ENCODE measurements around the gene DACT3. TPM values are rescaled to one million over a fixed set of nuclear protein-coding genes. Genes with fewer than 3 reads are reported as not detected.

The DACT3 gene
- total RNA-seq, 1 experiment from 2014 or later, result 1.9 TPM

DNA sequence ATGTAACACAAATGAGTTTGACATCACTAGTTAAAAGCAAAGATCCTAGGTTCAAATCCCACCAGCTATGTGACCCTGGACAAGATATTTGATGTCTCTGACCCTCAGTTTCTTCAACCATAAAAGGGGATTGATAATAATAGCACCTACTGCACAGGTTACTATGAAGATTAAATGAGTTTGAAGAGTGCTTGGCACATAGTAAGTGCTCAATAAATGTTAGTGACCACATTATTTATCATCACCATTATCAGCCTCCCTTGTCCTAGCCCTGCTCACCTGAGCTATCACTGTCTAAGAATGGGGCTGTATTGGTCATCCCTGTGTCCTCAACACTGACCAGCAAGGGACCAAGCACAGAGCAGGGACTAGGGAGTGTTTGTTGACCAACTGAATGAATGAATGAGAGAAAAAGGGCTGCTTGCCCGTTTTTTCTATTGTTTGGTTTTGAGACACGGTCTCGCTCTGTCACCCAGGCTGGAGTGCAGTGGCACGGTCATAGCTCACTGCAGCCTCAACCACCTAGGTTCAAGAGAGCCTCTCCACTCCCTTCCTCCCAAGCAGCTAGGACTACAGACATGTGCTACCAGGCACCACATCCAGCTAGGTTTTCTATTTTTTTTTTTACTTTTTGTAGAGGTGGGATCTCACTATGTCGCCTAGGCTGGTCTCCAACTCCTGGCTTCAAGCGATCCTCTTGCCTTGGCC is 26.6 kb upstream of the DACT3 start:
- peaks cover 20% of the 10 kb centered on the region for H3K36me3 ChIP-seq (ENCODE audit: low read depth, low read length)
- intact Hi-C loops (cut with micrococcal nuclease), result no loop called here
- H3K9me3 ChIP-seq (ENCODE audit: low read length), result no peaks in the 10 kb centered on the region
- no peaks in the 10 kb centered on the region for H3K4me1 ChIP-seq (ENCODE audit: insufficient read depth, low read length)
- H3K9ac ChIP-seq (ENCODE audit: low read length), result no peak overlapping the region
- POLR2A ChIA-PET (ENCODE audit: unreplicated experiment), result no interaction called here
- no peak overlapping the region for H3K4me3 ChIP-seq (ENCODE audit: low read length)
- H4K20me1 ChIP-seq (ENCODE audit: low read length), result no peaks in the 10 kb centered on the region
- no peak overlapping the region for H2AFZ ChIP-seq (ENCODE audit: low read length)
- no peak overlapping the region for H3K27ac ChIP-seq (ENCODE audit: low read length)
- H3K4me2 ChIP-seq (ENCODE audit: low read length), result no peak overlapping the region
- ATAC-seq (no peak), DNase-seq (no peak)
- TF ChIP-seq EZH2phosphoT487 (IDR thresholded peaks at IDR 0.05; ENCODE audit: borderline replicate concordance, low read length) (no peak), CTCF (conservative IDR thresholded peaks at IDR 0.05; ENCODE audit: low read depth, low read length) (no peak), EZH2 (IDR thresholded peaks at IDR 0.05; ENCODE audit: low read length, unreplicated experiment) (no peak)
- no TSS peak for BruUV-seq (replicated peaks)
- no peaks in the 10 kb centered on the region for H3K79me2 ChIP-seq (ENCODE audit: low read length)
- no peaks in the 10 kb centered on the region for H3K27me3 ChIP-seq (ENCODE audit: low read length)
- H3K9me2 ChIP-seq (replicated peaks; ENCODE audit: low read length), result no peaks in the 10 kb centered on the region
- no peaks in the 10 kb centered on the region for H3F3A ChIP-seq (ENCODE audit: low read length, unreplicated experiment)
- CTCF ChIA-PET, result no interaction called here

DNA sequence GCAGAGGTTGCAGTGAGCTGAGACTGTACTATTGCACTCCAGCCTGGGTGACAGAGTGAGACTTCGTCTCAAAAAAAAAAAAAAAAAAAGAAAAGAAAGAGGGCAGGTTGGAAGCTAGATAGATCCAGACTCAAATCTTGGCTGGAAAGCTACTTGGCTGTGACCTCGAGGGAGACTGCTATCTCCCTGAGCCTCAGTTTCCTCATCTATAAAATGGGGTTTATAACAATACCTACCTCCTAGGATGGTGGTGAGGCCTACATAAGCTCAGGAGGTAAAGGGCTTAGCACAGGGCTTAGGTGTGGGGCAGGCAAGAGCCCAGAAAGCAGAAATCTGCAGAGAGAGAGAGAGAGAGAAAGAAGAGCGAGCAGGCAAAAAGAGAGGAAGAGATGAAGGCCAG is 24.2 kb upstream of the DACT3 start:
- ChIA-PET CTCF (no interaction called here), POLR2A (ENCODE audit: unreplicated experiment) (no interaction called here)
- Histone ChIP-seq H3K9me2 (replicated peaks; ENCODE audit: low read length) (no peaks in the 10 kb centered on the region), H3K27ac (ENCODE audit: low read length) (no peak overlapping the region), H2AFZ (ENCODE audit: low read length) (no peak overlapping the region), H3K27me3 (ENCODE audit: low read length) (no peaks in the 10 kb centered on the region), H3K9me3 (ENCODE audit: low read length) (no peaks in the 10 kb centered on the region), H3K4me3 (ENCODE audit: low read length) (no peak overlapping the region), H4K20me1 (ENCODE audit: low read length) (no peaks in the 10 kb centered on the region), H3K36me3 (ENCODE audit: low read depth, low read length) (no peaks in the 10 kb centered on the region; the same call in 1 of the 2 replicates), H3K79me2 (ENCODE audit: low read length) (no peaks in the 10 kb centered on the region), H3F3A (ENCODE audit: low read length, unreplicated experiment) (no peaks in the 10 kb centered on the region), H3K4me2 (ENCODE audit: low read length) (no peak overlapping the region), H3K4me1 (ENCODE audit: insufficient read depth, low read length) (no peaks in the 10 kb centered on the region), H3K9ac (ENCODE audit: low read length) (no peak overlapping the region)
- no TSS peak for BruUV-seq (replicated peaks)
- intact Hi-C loops (cut with micrococcal nuclease), result no loop called here
- TF ChIP-seq EZH2 (IDR thresholded peaks at IDR 0.05; ENCODE audit: low read length, unreplicated experiment), result no peak
- TF ChIP-seq CTCF (conservative IDR thresholded peaks at IDR 0.05; ENCODE audit: low read depth, low read length), result no peak
- no peak for TF ChIP-seq EZH2phosphoT487 (IDR thresholded peaks at IDR 0.05; ENCODE audit: borderline replicate concordance, low read length)
- DNase-seq, result no peak
- no peak for ATAC-seq

DNA sequence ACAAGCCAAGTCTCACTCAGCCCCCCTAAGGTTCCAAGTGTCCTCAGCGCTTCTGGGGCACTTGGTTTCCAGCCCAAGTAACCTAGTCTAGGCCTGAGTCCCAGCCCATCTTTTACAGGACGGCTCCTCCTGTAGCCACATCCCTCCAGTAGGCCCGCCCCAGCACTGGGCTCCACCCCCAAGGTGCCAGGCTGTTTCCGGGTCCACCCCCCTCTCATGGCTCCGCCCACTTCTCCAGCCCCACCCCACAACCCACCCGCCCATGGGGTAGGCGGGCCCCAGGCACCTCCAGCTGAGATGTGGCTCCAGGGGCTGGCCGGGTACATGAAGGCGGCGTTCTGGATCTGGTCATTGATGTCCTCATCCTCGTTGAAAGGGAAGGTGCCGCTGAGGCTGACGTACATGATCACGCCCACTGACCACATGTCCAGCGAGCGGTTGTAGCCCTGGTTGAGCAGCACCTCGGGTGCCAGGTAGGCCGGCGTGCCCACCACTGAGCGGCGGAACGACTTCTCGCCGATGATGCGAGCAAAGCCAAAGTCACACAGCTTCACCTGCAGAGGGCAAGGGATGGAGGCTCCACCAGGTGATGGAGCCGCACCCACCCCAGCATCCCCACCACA is 17.2 kb upstream of the DACT3 start:
- CTCF ChIA-PET, result no interaction called here
- no peaks in the 10 kb centered on the region for H3K36me3 ChIP-seq (ENCODE audit: low read depth, low read length)
- no TSS peak for BruUV-seq (replicated peaks)
- no peaks in the 10 kb centered on the region for H3K79me2 ChIP-seq (ENCODE audit: low read length)
- H3K27me3 ChIP-seq (ENCODE audit: low read length), result no peaks in the 10 kb centered on the region
- no peaks in the 10 kb centered on the region for H3K9me3 ChIP-seq (ENCODE audit: low read length)
- H3K4me3 ChIP-seq (ENCODE audit: low read length), result no peak overlapping the region
- H3F3A ChIP-seq (ENCODE audit: low read length, unreplicated experiment), result no peaks in the 10 kb centered on the region
- no peak; the same call in 1 of the 2 replicates for ATAC-seq
- peak; percentile 7 for DNase-seq
- no peak overlapping the region for H3K4me2 ChIP-seq (ENCODE audit: low read length)
- TF ChIP-seq EZH2phosphoT487 (IDR thresholded peaks at IDR 0.05; ENCODE audit: borderline replicate concordance, low read length) (no peak), CTCF (conservative IDR thresholded peaks at IDR 0.05; ENCODE audit: low read depth, low read length) (no peak), EZH2 (IDR thresholded peaks at IDR 0.05; ENCODE audit: low read length, unreplicated experiment) (no peak)
- no peak overlapping the region for H3K27ac ChIP-seq (ENCODE audit: low read length)
- POLR2A ChIA-PET (ENCODE audit: unreplicated experiment), result no interaction called here
- intact Hi-C loops (cut with micrococcal nuclease), result no loop called here
- H4K20me1 ChIP-seq (ENCODE audit: low read length), result no peaks in the 10 kb centered on the region
- H3K9ac ChIP-seq (ENCODE audit: low read length), result no peak overlapping the region
- no peaks in the 10 kb centered on the region for H3K4me1 ChIP-seq (ENCODE audit: insufficient read depth, low read length)
- no peaks in the 10 kb centered on the region for H3K9me2 ChIP-seq (replicated peaks; ENCODE audit: low read length)
- no peak overlapping the region for H2AFZ ChIP-seq (ENCODE audit: low read length)
